ENCODE results near the gene PAPSS2.

The PAPSS2 gene

GRCh38 chr10:87781545-87781944 lies 121.9 kb downstream of the PAPSS2 start:
- no peaks in the 10 kb centered on the region for H3K36me3 ChIP-seq (ENCODE audit: control insufficient read depth, insufficient read depth, low read length)
- H3K27ac ChIP-seq, result no peak overlapping the region
- no peaks in the 10 kb centered on the region for H3K79me2 ChIP-seq
- no peak overlapping the region for H3K4me3 ChIP-seq (ENCODE audit: low read depth, low read length)
- no peaks in the 10 kb centered on the region for H3K27me3 ChIP-seq (ENCODE audit: control insufficient read depth, insufficient read depth, low read length)
- no peaks in the 10 kb centered on the region for H3K9me3 ChIP-seq (ENCODE audit: control insufficient read depth, low read length)
- no peaks in the 10 kb centered on the region for H3K4me1 ChIP-seq
- TF ChIP-seq CTCF (IDR thresholded peaks at IDR 0.05), result no peak
- H2AFZ ChIP-seq, result no peak overlapping the region
- H3K4me2 ChIP-seq (ENCODE audit: low read length), result no peak overlapping the region
- no peak overlapping the region for H3K9ac ChIP-seq

GRCh38 chr10:87782721-87783120 lies 123.0 kb downstream of the PAPSS2 start:
- Histone ChIP-seq H3K9ac (no peak overlapping the region), H3K9me3 (ENCODE audit: control insufficient read depth, low read length) (no peaks in the 10 kb centered on the region), H3K4me1 (no peaks in the 10 kb centered on the region), H3K36me3 (ENCODE audit: control insufficient read depth, insufficient read depth, low read length) (no peaks in the 10 kb centered on the region), H3K27me3 (ENCODE audit: control insufficient read depth, insufficient read depth, low read length) (no peaks in the 10 kb centered on the region), H3K79me2 (no peaks in the 10 kb centered on the region), H3K27ac (no peak overlapping the region), H3K4me3 (ENCODE audit: low read depth, low read length) (no peak overlapping the region), H3K4me2 (ENCODE audit: low read length) (no peak overlapping the region), H2AFZ (no peak overlapping the region)
- TF ChIP-seq CTCF (IDR thresholded peaks at IDR 0.05), result no peak

GRCh38 chr10:87786421-87786820 lies 126.7 kb downstream of the PAPSS2 start:
- Histone ChIP-seq H3K27ac (no peak overlapping the region), H3K27me3 (ENCODE audit: control insufficient read depth, insufficient read depth, low read length) (no peaks in the 10 kb centered on the region), H3K36me3 (ENCODE audit: control insufficient read depth, insufficient read depth, low read length) (no peaks in the 10 kb centered on the region)

GRCh38 chr10:87790185-87790584 lies 130.5 kb downstream of the PAPSS2 start:
- Histone ChIP-seq H3K36me3 (ENCODE audit: control insufficient read depth, insufficient read depth, low read length) (no peaks in the 10 kb centered on the region), H3K9ac (no peak overlapping the region), H3K27ac (no peak overlapping the region), H2AFZ (no peak overlapping the region), H3K9me3 (ENCODE audit: control insufficient read depth, low read length) (no peaks in the 10 kb centered on the region), H3K27me3 (ENCODE audit: control insufficient read depth, insufficient read depth, low read length) (no peaks in the 10 kb centered on the region), H3K4me3 (ENCODE audit: low read depth, low read length) (no peak overlapping the region), H3K4me2 (ENCODE audit: low read length) (no peak overlapping the region), H3K79me2 (no peaks in the 10 kb centered on the region), H3K4me1 (no peaks in the 10 kb centered on the region)
- no peak for TF ChIP-seq CTCF (IDR thresholded peaks at IDR 0.05)

More at GRCh38 chr10:87786421-87786820, 126.7 kb downstream of the PAPSS2 start:
- Histone ChIP-seq H3K79me2 (no peaks in the 10 kb centered on the region), H3K4me3 (ENCODE audit: low read depth, low read length) (no peak overlapping the region), H3K4me2 (ENCODE audit: low read length) (no peak overlapping the region), H3K9me3 (ENCODE audit: control insufficient read depth, low read length) (no peaks in the 10 kb centered on the region), H3K4me1 (no peaks in the 10 kb centered on the region), H2AFZ (no peak overlapping the region), H3K9ac (no peak overlapping the region)
- no peak for TF ChIP-seq CTCF (IDR thresholded peaks at IDR 0.05)

DNA sequence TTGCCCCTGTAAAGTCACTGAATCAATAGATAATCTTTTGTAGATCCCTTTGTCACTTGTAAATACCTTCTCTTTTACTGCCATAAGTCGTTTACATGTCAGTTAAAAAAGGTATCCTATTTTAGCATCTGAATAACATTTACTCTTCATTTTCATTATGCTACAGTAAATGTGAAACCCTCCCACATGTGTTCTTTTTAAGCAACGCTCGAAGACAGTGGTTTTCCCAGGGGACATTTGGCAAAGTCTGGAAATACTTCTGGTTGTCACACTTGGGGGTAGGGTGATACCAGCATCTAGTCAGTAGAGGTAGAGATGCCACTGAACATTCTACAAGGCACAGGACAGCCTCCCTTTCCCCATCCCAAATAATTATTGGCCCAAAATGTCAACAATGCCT lies 134.6 kb downstream of the PAPSS2 start:
- Histone ChIP-seq H3K9ac (no peak overlapping the region), H3K27me3 (ENCODE audit: control insufficient read depth, insufficient read depth, low read length) (no peaks in the 10 kb centered on the region), H2AFZ (no peak overlapping the region), H3K27ac (no peak overlapping the region), H3K4me1 (no peaks in the 10 kb centered on the region), H3K4me3 (ENCODE audit: low read depth, low read length) (no peak overlapping the region), H3K79me2 (peaks cover 11% of the 10 kb centered on the region), H3K9me3 (ENCODE audit: control insufficient read depth, low read length) (no peaks in the 10 kb centered on the region), H3K36me3 (ENCODE audit: control insufficient read depth, insufficient read depth, low read length) (no peaks in the 10 kb centered on the region), H3K4me2 (ENCODE audit: low read length) (no peak overlapping the region)
- TF ChIP-seq CTCF (IDR thresholded peaks at IDR 0.05), result no peak

Measured in parathyroid adenoma (tissue), 2 donors.